Body of pancreas (tissue), 4 donors: ENCODE results near the gene OSBP2.

Experiments used
- CTCF ChIP-seq, 7 experiments: fragments of 450-650 bp in 4 of 7; fragments of 200-600 bp in 3 of 7; sonication (generic) in 3 of 7; IDR thresholded peaks; one replicate each; pipeline ENCODE4 v1.5.1; 2016 to 2019; ENCODE audit warnings: antibody characterized with exemption in 7 of 7
- POLR2A ChIP-seq, 3 donors: fragments of 450-650 bp; IDR thresholded peaks; one replicate each; pipeline ENCODE4 v1.6.1; 2016; ENCODE audit warnings: antibody characterized with exemption in 3 of 3, mild to moderate bottlenecking in 2 of 3

GRCh38 chr22:30691204-30691603, 3.5 kb upstream of the OSBP2 start:
- TF ChIP-seq CTCF (IDR thresholded peaks at IDR 0.05) (no peak), POLR2A (IDR thresholded peaks at IDR 0.05) (no peak)
